HepG2 (cell line): ENCODE measurements around the gene INPP5K. TPM values are rescaled to one million over a fixed set of nuclear protein-coding genes. Genes with fewer than 3 reads are reported as not detected.

Experiments
- CERS6 ChIP-seq: sonication (generic); formaldehyde crosslinking; IDR thresholded peaks from 2 replicates; pipeline ENCODE4 v1.5.0; 2020; ENCODE audit warnings: missing genetic modification reagents
- HNF4G ChIP-seq, 2 experiments: sonication (generic) in 1 of 2; formaldehyde crosslinking in 1 of 2; IDR thresholded peaks; 2 replicates each; pipeline versions ENCODE4 v1.4.0 to v1.6.1; 2011 to 2020; ENCODE audit warnings: borderline replicate concordance in 2 of 2, low read depth in 2 of 2, mild to moderate bottlenecking in 2 of 2, low read length in 1 of 2, missing genetic modification reagents in 1 of 2, moderate library complexity in 1 of 2
- POLR2AphosphoS5 ChIP-seq: IDR thresholded peaks from 2 replicates; pipeline ENCODE4 v1.6.1; 2012; ENCODE audit warnings: low read depth, low read length
- RNF2 ChIP-seq: fragments of 450-650 bp; conservative IDR thresholded peaks from 2 replicates; pipeline ENCODE4 v1.6.1; 2016; ENCODE audit warnings: low read depth
- SAFB2 ChIP-seq: sonication (generic); formaldehyde crosslinking; IDR thresholded peaks from 2 replicates; pipeline ENCODE4 v1.5.1; 2020; ENCODE audit warnings: missing genetic modification reagents, low read depth, mild to moderate bottlenecking, borderline replicate concordance
- TAF15 ChIP-seq: fragments of 200-400 bp; formaldehyde crosslinking; IDR thresholded peaks from one replicate; pipeline ENCODE4 v1.6.1; 2018; ENCODE audit warnings: mild to moderate bottlenecking, low read depth, low read length; ENCODE audit not compliant: poor library complexity, severe bottlenecking
- TARDBP ChIP-seq: sonication (generic); formaldehyde crosslinking; IDR thresholded peaks from 2 replicates; pipeline ENCODE4 v1.8.0; 2022; ENCODE audit warnings: mild to moderate bottlenecking, missing genetic modification reagents
- ZFP36L1 ChIP-seq: sonication (generic); formaldehyde crosslinking; IDR thresholded peaks from 2 replicates; pipeline ENCODE4 v1.8.0; 2022; ENCODE audit warnings: mild to moderate bottlenecking, missing genetic modification reagents, moderate library complexity
- ZFP41 ChIP-seq: sonication (generic); formaldehyde crosslinking; IDR thresholded peaks from 2 replicates; pipeline ENCODE4 v1.4.0; 2020; ENCODE audit warnings: mild to moderate bottlenecking, missing genetic modification reagents, borderline replicate concordance
- ZNF354B ChIP-seq: sonication (generic); formaldehyde crosslinking; IDR thresholded peaks from 2 replicates; pipeline ENCODE4 v1.8.0; 2022; ENCODE audit warnings: mild to moderate bottlenecking, missing genetic modification reagents
- polyA plus RNA-seq, 8 experiments: library from polyadenylated mRNA; depleted of rRNA in 3 of 8; stranded (reverse) in 7 of 8; unstranded in 1 of 8; fragments of >200 nt; fragmentation: Illumina TruSeq in 4 of 8; extraction: Trizol in 4 of 8; gene quantifications; 2 replicates each; pipeline versions ENCODE4 v1.2.1 to v1.2.3, GENCODE V29; 2011 to 2016; ENCODE audit warnings: low read depth in 4 of 8, missing spikeins in 1 of 8, mixed read lengths in 1 of 8; ENCODE audit not compliant: insufficient read depth in 1 of 8
- total RNA-seq, 5 experiments: library from RNA; depleted of rRNA; stranded (reverse); fragments of >200 nt; fragmentation: Illumina TruSeq; extraction: Trizol; gene quantifications; 2 replicates each; pipeline ENCODE4 v1.2.3, GENCODE V29; 2016; ENCODE audit warnings: low read depth in 1 of 5
- TF ChIP-seq, protein P1 (sequence below), 2 experiments: fragments of 450-650 bp in 1 of 2; sonication (generic) in 1 of 2; formaldehyde crosslinking in 1 of 2; IDR thresholded peaks; 2 replicates each; pipeline versions ENCODE4 v1.6.1 to v1.8.0; 2016 to 2022; ENCODE audit warnings: antibody characterized with exemption in 1 of 2, mild to moderate bottlenecking in 1 of 2, missing genetic modification reagents in 1 of 2
- TF ChIP-seq, protein P2 (sequence below): sonication (generic); formaldehyde crosslinking; IDR thresholded peaks from 2 replicates; pipeline ENCODE4 v1.4.0; 2020; ENCODE audit warnings: mild to moderate bottlenecking, missing genetic modification reagents, borderline replicate concordance

Gene INPP5K
- total and polyA plus RNA-seq, 2 of the 13 experiments (the other 11 are each of a cell fraction or from before 2014, with no cell fraction given) = 4.8 to 9.6 TPM

GRCh38 chr17:1455797-1456599 lies 60.4 kb downstream of the INPP5K start, which contains the start of gene CRK (continued):
- TF ChIP-seq, protein P1, sequence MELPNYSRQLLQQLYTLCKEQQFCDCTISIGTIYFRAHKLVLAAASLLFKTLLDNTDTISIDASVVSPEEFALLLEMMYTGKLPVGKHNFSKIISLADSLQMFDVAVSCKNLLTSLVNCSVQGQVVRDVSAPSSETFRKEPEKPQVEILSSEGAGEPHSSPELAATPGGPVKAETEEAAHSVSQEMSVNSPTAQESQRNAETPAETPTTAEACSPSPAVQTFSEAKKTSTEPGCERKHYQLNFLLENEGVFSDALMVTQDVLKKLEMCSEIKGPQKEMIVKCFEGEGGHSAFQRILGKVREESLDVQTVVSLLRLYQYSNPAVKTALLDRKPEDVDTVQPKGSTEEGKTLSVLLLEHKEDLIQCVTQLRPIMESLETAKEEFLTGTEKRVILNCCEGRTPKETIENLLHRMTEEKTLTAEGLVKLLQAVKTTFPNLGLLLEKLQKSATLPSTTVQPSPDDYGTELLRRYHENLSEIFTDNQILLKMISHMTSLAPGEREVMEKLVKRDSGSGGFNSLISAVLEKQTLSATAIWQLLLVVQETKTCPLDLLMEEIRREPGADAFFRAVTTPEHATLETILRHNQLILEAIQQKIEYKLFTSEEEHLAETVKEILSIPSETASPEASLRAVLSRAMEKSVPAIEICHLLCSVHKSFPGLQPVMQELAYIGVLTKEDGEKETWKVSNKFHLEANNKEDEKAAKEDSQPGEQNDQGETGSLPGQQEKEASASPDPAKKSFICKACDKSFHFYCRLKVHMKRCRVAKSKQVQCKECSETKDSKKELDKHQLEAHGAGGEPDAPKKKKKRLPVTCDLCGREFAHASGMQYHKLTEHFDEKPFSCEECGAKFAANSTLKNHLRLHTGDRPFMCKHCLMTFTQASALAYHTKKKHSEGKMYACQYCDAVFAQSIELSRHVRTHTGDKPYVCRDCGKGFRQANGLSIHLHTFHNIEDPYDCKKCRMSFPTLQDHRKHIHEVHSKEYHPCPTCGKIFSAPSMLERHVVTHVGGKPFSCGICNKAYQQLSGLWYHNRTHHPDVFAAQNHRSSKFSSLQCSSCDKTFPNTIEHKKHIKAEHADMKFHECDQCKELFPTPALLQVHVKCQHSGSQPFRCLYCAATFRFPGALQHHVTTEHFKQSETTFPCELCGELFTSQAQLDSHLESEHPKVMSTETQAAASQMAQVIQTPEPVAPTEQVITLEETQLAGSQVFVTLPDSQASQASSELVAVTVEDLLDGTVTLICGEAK (IDR thresholded peaks at IDR 0.05) = no peak
- TF ChIP-seq, protein P1 (CRISPR knock-in tag; IDR thresholded peaks at IDR 0.05) = no peak
- no peak for TF ChIP-seq ZFP41
- TF ChIP-seq HNF4G (IDR thresholded peaks at IDR 0.05; ENCODE audit: borderline replicate concordance, low read depth, low read length) = 0 out of 2 replicates have a peak, but pooled peaks have one; percentile 5
- no peak for TF ChIP-seq HNF4G (CRISPR knock-in tag; IDR thresholded peaks at IDR 0.05; ENCODE audit: borderline replicate concordance, low read depth)
- TF ChIP-seq CERS6 (CRISPR knock-in tag) = no peak
- TF ChIP-seq TAF15 = peak; percentile 25
- TF ChIP-seq, protein P2, sequence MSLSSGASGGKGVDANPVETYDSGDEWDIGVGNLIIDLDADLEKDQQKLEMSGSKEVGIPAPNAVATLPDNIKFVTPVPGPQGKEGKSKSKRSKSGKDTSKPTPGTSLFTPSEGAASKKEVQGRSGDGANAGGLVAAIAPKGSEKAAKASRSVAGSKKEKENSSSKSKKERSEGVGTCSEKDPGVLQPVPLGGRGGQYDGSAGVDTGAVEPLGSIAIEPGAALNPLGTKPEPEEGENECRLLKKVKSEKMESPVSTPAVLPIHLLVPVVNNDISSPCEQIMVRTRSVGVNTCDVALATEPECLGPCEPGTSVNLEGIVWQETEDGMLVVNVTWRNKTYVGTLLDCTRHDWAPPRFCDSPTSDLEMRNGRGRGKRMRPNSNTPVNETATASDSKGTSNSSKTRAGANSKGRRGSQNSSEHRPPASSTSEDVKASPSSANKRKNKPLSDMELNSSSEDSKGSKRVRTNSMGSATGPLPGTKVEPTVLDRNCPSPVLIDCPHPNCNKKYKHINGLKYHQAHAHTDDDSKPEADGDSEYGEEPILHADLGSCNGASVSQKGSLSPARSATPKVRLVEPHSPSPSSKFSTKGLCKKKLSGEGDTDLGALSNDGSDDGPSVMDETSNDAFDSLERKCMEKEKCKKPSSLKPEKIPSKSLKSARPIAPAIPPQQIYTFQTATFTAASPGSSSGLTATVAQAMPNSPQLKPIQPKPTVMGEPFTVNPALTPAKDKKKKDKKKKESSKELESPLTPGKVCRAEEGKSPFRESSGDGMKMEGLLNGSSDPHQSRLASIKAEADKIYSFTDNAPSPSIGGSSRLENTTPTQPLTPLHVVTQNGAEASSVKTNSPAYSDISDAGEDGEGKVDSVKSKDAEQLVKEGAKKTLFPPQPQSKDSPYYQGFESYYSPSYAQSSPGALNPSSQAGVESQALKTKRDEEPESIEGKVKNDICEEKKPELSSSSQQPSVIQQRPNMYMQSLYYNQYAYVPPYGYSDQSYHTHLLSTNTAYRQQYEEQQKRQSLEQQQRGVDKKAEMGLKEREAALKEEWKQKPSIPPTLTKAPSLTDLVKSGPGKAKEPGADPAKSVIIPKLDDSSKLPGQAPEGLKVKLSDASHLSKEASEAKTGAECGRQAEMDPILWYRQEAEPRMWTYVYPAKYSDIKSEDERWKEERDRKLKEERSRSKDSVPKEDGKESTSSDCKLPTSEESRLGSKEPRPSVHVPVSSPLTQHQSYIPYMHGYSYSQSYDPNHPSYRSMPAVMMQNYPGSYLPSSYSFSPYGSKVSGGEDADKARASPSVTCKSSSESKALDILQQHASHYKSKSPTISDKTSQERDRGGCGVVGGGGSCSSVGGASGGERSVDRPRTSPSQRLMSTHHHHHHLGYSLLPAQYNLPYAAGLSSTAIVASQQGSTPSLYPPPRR (CRISPR knock-in tag) = no peak; the same call in 1 of the 2 replicates
- TF ChIP-seq ZFP36L1 = 0 out of 2 replicates have a peak, but pooled peaks have one; percentile 16
- TF ChIP-seq POLR2AphosphoS5 = peak; percentile 94
- peak; percentile 59 for TF ChIP-seq RNF2
- TF ChIP-seq ZNF354B (CRISPR knock-in tag) = no peak
- peak; percentile 44; the same call in 1 of the 2 replicates for TF ChIP-seq SAFB2
- TF ChIP-seq TARDBP (CRISPR knock-in tag) = peak; percentile 60; the same call in 1 of the 2 replicates
